Subcutaneous abdominal adipose tissue (tissue), 5 donors: Measurements from ENCODE around the gene NPHS1.
"Not testable (repeated sequence)": the region's sequence is repeated elsewhere in the genome, so short reads cannot be mapped to it uniquely, and the experiment has no call there.

Source experiments
- H3K27ac ChIP-seq: one replicate; pipeline ENCODE4 v1.7.0; 2013; ENCODE audit warnings: low read depth, mild to moderate bottlenecking, inconsistent platforms, low read length, moderate library complexity
- H3K27me3 ChIP-seq, 5 donors: one replicate each; pipeline ENCODE4 v1.7.0; 2013; ENCODE audit warnings: low read length in 5 of 5, inconsistent platforms in 1 of 5; ENCODE audit not compliant: control insufficient read depth in 5 of 5, insufficient read depth in 4 of 5
- H3K36me3 ChIP-seq, 5 donors: one replicate each; pipeline ENCODE4 v1.7.0; 2013; ENCODE audit warnings: low read length in 5 of 5; ENCODE audit not compliant: control insufficient read depth in 5 of 5, insufficient read depth in 5 of 5
- H3K4me1 ChIP-seq, 5 donors: one replicate each; pipeline ENCODE4 v1.7.0; 2013; ENCODE audit warnings: low read length in 5 of 5, mild to moderate bottlenecking in 3 of 5, moderate library complexity in 1 of 5; ENCODE audit not compliant: control insufficient read depth in 5 of 5, insufficient read depth in 5 of 5
- H3K4me3 ChIP-seq, 5 donors: one replicate each; pipeline ENCODE4 v1.7.0; 2013; ENCODE audit warnings: low read length in 5 of 5, low read depth in 1 of 5
- H3K9ac ChIP-seq, 5 donors: one replicate each; pipeline ENCODE4 v1.7.0; 2013; ENCODE audit warnings: low read length in 5 of 5, mild to moderate bottlenecking in 4 of 5, moderate library complexity in 3 of 5
- H3K9me3 ChIP-seq, 5 donors: one replicate each; pipeline ENCODE4 v1.7.0; 2013; ENCODE audit warnings: low read length in 5 of 5; ENCODE audit not compliant: control insufficient read depth in 5 of 5
- donor health status: healthy.
- donor health status: healthy.
- donor health status: healthy.
- donor health status: healthy.
- donor health status: healthy.

The NPHS1 gene

GRCh38 chr19:35852029-35852780, at the start of gene NPHS1:
TSS of gene NPHS1 (minus strand) at chr19:35852504. CDS start at chr19:35851837, 667 bp downstream.
- H3K27ac ChIP-seq = no peak within 1 kb of the TSS
- no peak within 1 kb of the TSS for H3K9ac ChIP-seq
- H3K27me3 ChIP-seq = peaks cover 49 to 81% (median 72%) of the 10 kb centered on the region in 5 donors

GRCh38 chr19:35901055-35901644, 48.8 kb upstream of the NPHS1 start:
- Histone ChIP-seq H3K4me3 (peak overlapping the region; percentile 53 to 90 (median 80)), H3K36me3 (peaks cover 0 to 19% (median 16%) of the 10 kb centered on the region in 5 donors), H3K4me1 (peaks cover 2 to 67% (median 50%) of the 10 kb centered on the region in 5 donors), H3K9ac (peak overlapping the region in 3 of 5 donors; percentile 77 to 95 (median 93)), H3K9me3 (no peaks in the 10 kb centered on the region), H3K27me3 (no peaks in the 10 kb centered on the region), H3K27ac (peak overlapping the region; percentile 86)

More at GRCh38 chr19:35852029-35852780, at the start of gene NPHS1:
- Histone ChIP-seq H3K4me1 (peaks cover 0 to 11% (median 9%) of the 10 kb centered on the region in 5 donors), H3K36me3 (no peaks in the 10 kb centered on the region), H3K9me3 (no peaks in the 10 kb centered on the region), H3K4me3 (no peak within 1 kb of the TSS)

DNA sequence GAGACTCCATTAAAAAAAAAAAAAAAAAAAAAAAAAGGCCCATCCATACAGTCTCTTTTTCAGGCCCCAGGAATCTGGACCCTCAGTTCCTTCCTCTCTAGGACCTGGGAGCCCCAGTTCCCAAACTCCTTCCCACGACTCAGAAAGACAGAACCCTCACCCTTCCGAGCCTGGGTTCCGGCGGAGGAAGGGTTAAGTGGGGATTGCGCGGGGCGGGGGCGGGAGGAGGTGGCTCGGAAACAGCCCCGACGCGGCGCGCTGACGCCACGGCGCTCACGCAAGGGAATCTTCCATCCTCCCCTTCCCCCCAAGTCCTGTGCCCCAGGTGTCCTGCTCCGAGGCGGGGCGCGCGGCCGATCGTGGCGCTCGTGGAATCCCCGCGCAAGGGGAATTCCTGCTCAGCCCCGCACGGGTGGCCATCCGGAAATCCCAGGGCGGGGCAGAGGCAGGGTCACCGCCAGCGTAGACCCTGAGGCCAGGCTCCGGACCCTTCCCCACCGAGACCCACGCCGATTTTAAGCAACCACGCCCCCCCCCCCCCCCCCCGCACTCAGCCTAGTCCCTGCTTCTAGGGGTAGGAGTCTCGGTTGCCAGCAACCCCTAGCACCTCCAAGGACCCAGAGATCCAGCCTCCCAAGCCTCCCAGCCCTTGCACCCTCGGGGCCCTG, 47.4 kb upstream of the NPHS1 start:
- Histone ChIP-seq H3K27me3 (no peaks in the 10 kb centered on the region), H3K4me1 (peaks cover 2 to 66% (median 44%) of the 10 kb centered on the region in 5 donors), H3K9me3 (no peaks in the 10 kb centered on the region), H3K27ac (peak overlapping the region; percentile 86), H3K9ac (peak overlapping the region; percentile 73 to 95 (median 93)), H3K36me3 (peaks cover 0 to 34% (median 23%) of the 10 kb centered on the region in 5 donors), H3K4me3 (peak overlapping the region; percentile 75 to 90 (median 80))

DNA sequence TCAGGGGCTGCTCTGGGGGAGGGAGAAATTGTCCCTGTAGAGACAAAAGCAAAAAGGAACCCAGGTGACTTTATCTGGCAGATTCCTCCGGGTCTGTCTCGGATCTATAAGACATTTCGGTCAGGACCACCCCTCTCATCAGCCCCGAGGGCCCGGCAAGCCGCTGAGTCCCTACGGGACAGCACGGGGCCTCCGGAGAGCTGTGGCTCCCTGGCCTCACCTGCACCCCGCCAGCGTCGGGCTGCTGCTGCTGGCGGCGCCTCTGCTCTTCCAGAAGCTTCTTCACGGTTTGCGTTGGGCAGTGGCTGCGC, 46.1 kb upstream of the NPHS1 start:
- Histone ChIP-seq H3K4me3 (peak overlapping the region; percentile 75 to 90 (median 80)), H3K27me3 (no peaks in the 10 kb centered on the region), H3K9ac (peak overlapping the region; percentile 73 to 93 (median 79)), H3K4me1 (peaks cover 2 to 56% (median 40%) of the 10 kb centered on the region in 5 donors), H3K27ac (peak overlapping the region; percentile 86), H3K9me3 (no peaks in the 10 kb centered on the region), H3K36me3 (peaks cover 0 to 45% (median 30%) of the 10 kb centered on the region in 5 donors)

DNA sequence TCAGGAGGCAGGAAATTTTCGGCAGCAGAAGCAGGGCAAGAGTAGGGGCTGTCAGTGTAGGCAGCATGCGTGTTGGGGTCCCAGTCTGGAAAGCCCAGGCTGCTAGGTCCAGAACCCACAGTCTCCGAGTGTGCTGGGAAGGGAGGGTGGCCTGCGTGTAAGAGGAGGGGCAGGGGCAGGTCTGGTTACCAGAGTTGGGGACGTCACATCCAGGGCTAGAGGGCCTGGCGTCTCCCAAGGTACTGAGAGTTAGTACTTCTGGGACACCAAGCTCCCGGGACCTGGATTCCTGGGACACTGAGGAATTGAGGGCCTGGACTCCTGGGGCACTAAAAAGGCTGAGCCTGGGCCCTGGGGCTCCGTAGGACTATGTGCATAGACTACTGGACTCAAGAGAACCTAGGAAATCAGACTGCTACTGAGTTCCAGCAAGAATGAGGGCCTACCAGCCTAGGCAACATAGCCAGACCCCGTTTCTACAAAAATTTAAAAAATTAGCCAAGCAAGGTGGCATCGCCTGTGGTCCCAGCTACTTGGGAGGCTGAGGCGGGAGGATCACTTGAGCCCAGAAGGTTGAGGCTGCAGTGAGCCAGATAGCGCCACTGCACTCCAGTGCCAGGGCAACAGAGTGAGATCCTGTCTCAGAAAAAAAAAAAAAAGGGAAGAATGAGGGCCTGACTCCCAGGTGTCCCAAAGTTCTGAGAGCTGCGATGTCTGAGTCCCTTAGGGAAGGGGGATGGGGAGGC, 45.6 kb upstream of the NPHS1 start:
- Histone ChIP-seq H3K9me3 (no peaks in the 10 kb centered on the region), H3K27me3 (no peaks in the 10 kb centered on the region), H3K9ac (peak overlapping the region; percentile 73 to 93 (median 79)), H3K36me3 (peaks cover 3 to 51% (median 34%) of the 10 kb centered on the region in 5 donors), H3K4me1 (peaks cover 2 to 50% (median 35%) of the 10 kb centered on the region in 5 donors), H3K27ac (peak overlapping the region; percentile 86), H3K4me3 (peak overlapping the region; percentile 59 to 90 (median 80))

GRCh38 chr19:35896643-35897040, 44.3 kb upstream of the NPHS1 start:
- no peak overlapping the region for H3K27ac ChIP-seq
- no peaks in the 10 kb centered on the region for H3K9me3 ChIP-seq
- H3K9ac ChIP-seq = no peak overlapping the region
- no peaks in the 10 kb centered on the region for H3K27me3 ChIP-seq
- H3K36me3 ChIP-seq = peaks cover 3 to 60% (median 40%) of the 10 kb centered on the region in 5 donors
- no peak overlapping the region for H3K4me3 ChIP-seq
- H3K4me1 ChIP-seq = peaks cover 0 to 38% (median 26%) of the 10 kb centered on the region in 5 donors

DNA sequence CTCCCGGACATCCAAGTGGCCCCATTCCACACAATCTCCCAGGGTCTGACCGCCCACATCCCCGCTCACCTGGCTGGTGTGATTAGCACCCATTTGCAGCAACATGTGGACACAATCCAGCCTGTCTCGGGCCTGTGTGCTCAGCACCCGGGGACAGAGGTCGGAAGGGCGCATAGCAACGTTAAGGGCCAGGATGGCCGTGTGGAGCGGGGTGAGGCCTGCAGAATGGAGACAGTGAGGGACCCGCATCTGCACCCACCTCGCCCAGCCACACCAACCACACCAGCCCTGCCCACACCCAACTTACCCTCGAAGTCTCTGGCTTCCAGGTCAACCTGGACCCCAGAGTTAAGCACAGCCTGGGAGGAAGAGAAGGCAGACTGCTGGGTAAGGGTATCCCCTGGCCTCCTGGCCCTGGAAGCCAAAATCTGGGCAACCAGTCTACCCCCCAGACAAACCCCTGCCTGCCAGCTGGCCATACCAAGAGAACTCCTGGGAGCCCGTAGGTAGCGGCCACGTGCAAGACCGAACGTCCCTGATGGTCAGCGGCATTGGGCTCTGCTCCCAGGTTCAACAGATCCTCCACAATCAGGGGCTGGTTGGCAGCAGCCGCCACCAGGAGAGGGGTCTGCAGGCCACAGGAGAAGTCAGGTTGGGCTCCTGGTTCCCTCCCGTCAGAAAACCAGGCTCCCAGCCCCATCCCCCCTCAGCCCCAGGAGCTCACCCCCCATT, 43.8 kb upstream of the NPHS1 start:
- no peaks in the 10 kb centered on the region for H3K9me3 ChIP-seq
- H3K27me3 ChIP-seq = no peaks in the 10 kb centered on the region
- H3K4me1 ChIP-seq = peaks cover 0 to 32% (median 21%) of the 10 kb centered on the region in 5 donors
- no peak overlapping the region for H3K9ac ChIP-seq
- no peak overlapping the region for H3K4me3 ChIP-seq
- no peak overlapping the region for H3K27ac ChIP-seq
- peaks cover 4 to 65% (median 41%) of the 10 kb centered on the region in 5 donors for H3K36me3 ChIP-seq

GRCh38 chr19:35894342-35894741, 42.0 kb upstream of the NPHS1 start:
- Histone ChIP-seq H3K9me3 (no peaks in the 10 kb centered on the region), H3K27ac (no peak overlapping the region), H3K9ac (no peak overlapping the region), H3K4me3 (no peak overlapping the region), H3K4me1 (peaks cover 0 to 20% (median 16%) of the 10 kb centered on the region in 5 donors), H3K27me3 (no peaks in the 10 kb centered on the region), H3K36me3 (peaks cover 7 to 82% (median 57%) of the 10 kb centered on the region in 5 donors)

GRCh38 chr19:35891819-35892218, 39.5 kb upstream of the NPHS1 start:
- not testable (repeated sequence) for H3K27me3 ChIP-seq, H3K4me3 ChIP-seq, H3K9me3 ChIP-seq, H3K9ac ChIP-seq, H3K4me1 ChIP-seq, H3K27ac ChIP-seq
- peaks cover 7 to 93% (median 69%) of the 10 kb centered on the region in 5 donors for H3K36me3 ChIP-seq
